ENCODE data around the gene PARD3.
A peak's percentile ranks its signal among the peaks of the same experiment; 100 is the strongest.

The PARD3 gene

DNA sequence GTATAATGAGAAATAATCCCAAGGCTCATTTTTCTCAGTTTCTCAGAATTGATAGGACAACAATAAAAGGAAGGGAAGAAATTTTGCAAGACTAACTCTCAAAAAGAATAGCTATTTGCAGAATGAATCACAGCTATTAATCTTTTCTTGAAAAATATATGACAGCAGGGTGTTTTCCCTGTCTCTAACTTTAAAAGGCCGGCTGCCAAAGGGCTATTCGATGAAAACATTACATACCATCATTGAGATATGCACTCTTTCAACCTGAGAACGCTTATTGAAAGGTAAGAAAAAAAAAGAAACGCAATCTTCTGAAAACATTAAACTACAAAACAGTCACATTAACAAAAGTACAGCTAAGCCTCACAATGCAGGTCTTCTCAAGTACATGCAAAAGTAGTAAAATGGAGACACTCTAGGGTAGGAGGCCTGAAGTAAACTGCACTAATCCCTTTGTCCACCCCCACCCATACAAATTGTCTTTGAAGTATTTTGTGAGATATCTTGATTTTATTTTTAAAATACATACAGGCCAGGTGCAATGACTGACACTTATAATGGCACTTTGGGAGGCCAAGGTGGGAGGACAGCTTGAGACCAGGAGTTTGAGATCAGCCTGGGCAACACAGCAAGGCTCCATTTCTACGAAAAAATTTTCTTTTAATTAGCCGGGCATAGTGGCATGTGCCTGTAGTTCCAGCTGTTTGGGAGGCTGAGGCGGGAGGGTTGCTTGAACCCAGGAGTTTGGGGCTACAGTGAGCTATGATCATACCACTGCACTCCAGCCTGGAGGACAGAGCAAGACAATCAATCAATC, 83.0 kb downstream of the PARD3 start:
- DNase-seq (ENCODE audit: low read depth) = peak; percentile 70
- no peak for TF ChIP-seq CTCF (conservative IDR thresholded peaks at IDR 0.05; ENCODE audit: control insufficient read depth, insufficient read depth, low read depth, low read length)
- H3K4me3 ChIP-seq (ENCODE audit: control insufficient read depth, low read depth, low read length) = no peak overlapping the region

DNA sequence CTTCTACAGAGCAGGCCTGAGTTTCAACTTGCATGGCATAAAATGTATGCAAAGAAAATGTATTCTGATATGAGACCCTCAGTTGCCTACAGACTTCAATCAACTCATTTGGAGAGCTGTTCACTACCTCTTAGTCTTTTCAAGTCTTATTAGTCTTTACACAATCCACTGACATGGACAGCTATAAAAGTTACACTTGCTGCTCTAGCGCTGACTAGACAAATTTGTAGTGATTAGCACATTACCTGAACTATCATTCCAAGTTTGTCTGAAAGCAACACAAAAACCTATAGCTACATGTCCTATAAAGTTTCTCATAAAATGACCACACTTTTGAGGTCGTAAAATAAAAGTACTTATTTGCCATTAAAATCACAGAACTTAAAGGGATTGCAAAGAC, 83.9 kb downstream of the PARD3 start:
- no peak for DNase-seq (ENCODE audit: low read depth)
- no peak for TF ChIP-seq CTCF (conservative IDR thresholded peaks at IDR 0.05; ENCODE audit: control insufficient read depth, insufficient read depth, low read depth, low read length)
- H3K4me3 ChIP-seq (ENCODE audit: control insufficient read depth, low read depth, low read length) = no peak overlapping the region

DNA sequence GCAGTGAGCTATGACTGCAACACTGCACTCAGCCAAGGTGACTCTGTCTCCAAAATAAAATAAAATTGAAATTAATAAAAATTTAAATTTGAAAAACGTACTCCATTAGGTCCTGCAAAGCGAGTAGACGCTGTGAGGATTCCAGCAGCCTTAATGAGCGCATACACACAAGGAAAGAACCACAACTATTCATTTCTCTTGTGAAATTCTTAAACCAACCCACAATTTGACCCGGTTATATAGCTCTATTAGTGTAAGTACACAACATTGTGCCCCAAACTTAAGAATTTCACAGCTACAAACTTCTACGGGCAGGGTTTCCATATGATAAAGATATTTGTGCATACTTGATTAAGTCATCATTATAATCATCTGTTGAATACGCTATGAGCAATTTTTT, 84.4 kb downstream of the PARD3 start:
- H3K4me3 ChIP-seq (ENCODE audit: control insufficient read depth, low read depth, low read length) = no peak overlapping the region
- DNase-seq (ENCODE audit: low read depth) = no peak
- no peak for TF ChIP-seq CTCF (conservative IDR thresholded peaks at IDR 0.05; ENCODE audit: control insufficient read depth, insufficient read depth, low read depth, low read length)

GRCh38 chr10:34729619-34730018, 85.5 kb downstream of the PARD3 start:
- no peak for DNase-seq (ENCODE audit: low read depth)
- no peak overlapping the region for H3K4me3 ChIP-seq (ENCODE audit: control insufficient read depth, low read depth, low read length)
- no peak for TF ChIP-seq CTCF (conservative IDR thresholded peaks at IDR 0.05; ENCODE audit: control insufficient read depth, insufficient read depth, low read depth, low read length)

DNA sequence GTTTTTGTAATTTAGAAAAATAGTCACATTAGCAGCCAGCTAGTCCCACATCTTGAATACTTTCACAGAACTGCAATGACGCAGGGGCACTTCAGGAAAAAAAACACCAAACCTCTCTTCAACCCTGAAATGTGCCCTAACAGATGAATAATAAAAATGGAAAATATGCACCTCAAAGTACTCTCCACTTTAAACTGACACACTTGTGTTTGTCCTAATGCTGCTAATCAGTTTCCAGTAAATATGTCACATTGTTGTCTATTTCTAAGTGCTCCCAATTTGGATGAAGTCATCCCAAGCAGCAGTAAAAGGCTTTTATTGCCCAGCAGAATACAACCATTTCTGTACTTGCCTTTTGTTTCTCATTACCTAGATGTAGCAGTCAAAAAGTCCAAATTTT, 86.7 kb downstream of the PARD3 start:
- no peak for DNase-seq (ENCODE audit: low read depth)
- no peak for TF ChIP-seq CTCF (conservative IDR thresholded peaks at IDR 0.05; ENCODE audit: control insufficient read depth, insufficient read depth, low read depth, low read length)
- H3K4me3 ChIP-seq (ENCODE audit: control insufficient read depth, low read depth, low read length) = no peak overlapping the region

- TF ChIP-seq CTCF (conservative IDR thresholded peaks at IDR 0.05; ENCODE audit: control insufficient read depth, insufficient read depth, low read depth, low read length) = no peak
- no peak overlapping the region for H3K4me3 ChIP-seq (ENCODE audit: control insufficient read depth, low read depth, low read length)
- no peak for DNase-seq (ENCODE audit: low read depth)
Observed at GRCh38 chr10:34727595-34728033, 87.5 kb downstream of the PARD3 start.

Measured in fibroblast of mammary gland (primary cell).